HepG2 (cell line): ENCODE data around the gene IFI35. TPM values are rescaled to one million over a fixed set of nuclear protein-coding genes. Genes with fewer than 3 reads are reported as not detected.

Experiments
- ERF ChIP-seq: IDR thresholded peaks from 2 replicates; pipeline ENCODE4 v1.6.1; 2018; ENCODE audit warnings: missing biosample characterization, missing genetic modification reagents
- ETV5 ChIP-seq: IDR thresholded peaks from 2 replicates; pipeline ENCODE4 v1.6.1; 2018; ENCODE audit warnings: missing biosample characterization, missing genetic modification reagents, inconsistent platforms, borderline replicate concordance
- FOXP1 ChIP-seq, 2 experiments: fragments of 450-650 bp in 1 of 2; IDR thresholded peaks; 2 replicates each; pipeline ENCODE4 v1.6.1; 2017 to 2018; ENCODE audit warnings: antibody characterized with exemption in 1 of 2
- HNRNPUL1 ChIP-seq: fragments of 200-400 bp; formaldehyde crosslinking; IDR thresholded peaks from 2 replicates; pipeline ENCODE4 v1.6.1; 2017; ENCODE audit warnings: low read depth, mild to moderate bottlenecking, low read length, moderate library complexity
- ISX ChIP-seq: sonication (generic); formaldehyde crosslinking; conservative IDR thresholded peaks from 2 replicates; pipeline ENCODE4 v1.5.0; 2020; ENCODE audit warnings: missing genetic modification reagents
- KLF6 ChIP-seq: IDR thresholded peaks from 2 replicates; pipeline ENCODE4 v1.8.0; 2016; ENCODE audit warnings: missing biosample characterization, missing genetic modification reagents
- KLF9 ChIP-seq: IDR thresholded peaks from 2 replicates; pipeline ENCODE4 v1.6.1; 2016; ENCODE audit warnings: low read depth
- NR2F6 ChIP-seq, 2 experiments: IDR thresholded peaks; 2 replicates each; pipeline ENCODE4 v1.6.1; 2016; ENCODE audit warnings: antibody characterized with exemption in 1 of 2, mild to moderate bottlenecking in 1 of 2
- PLRG1 ChIP-seq: fragments of 450-650 bp; conservative IDR thresholded peaks from 2 replicates; pipeline ENCODE4 v1.6.1; 2016
- ZC3H13 ChIP-seq: sonication (generic); formaldehyde crosslinking; IDR thresholded peaks from 2 replicates; pipeline ENCODE4 v1.8.1; 2023; ENCODE audit warnings: mild to moderate bottlenecking, missing genetic modification reagents, moderate library complexity
- ZFP36L1 ChIP-seq: sonication (generic); formaldehyde crosslinking; IDR thresholded peaks from 2 replicates; pipeline ENCODE4 v1.8.0; 2022; ENCODE audit warnings: mild to moderate bottlenecking, missing genetic modification reagents, moderate library complexity
- ZNF354B ChIP-seq: sonication (generic); formaldehyde crosslinking; IDR thresholded peaks from 2 replicates; pipeline ENCODE4 v1.8.0; 2022; ENCODE audit warnings: mild to moderate bottlenecking, missing genetic modification reagents
- ZNF431 ChIP-seq: sonication (generic); formaldehyde crosslinking; IDR thresholded peaks from 2 replicates; pipeline ENCODE4 v1.9.0; 2022; ENCODE audit warnings: missing genetic modification reagents, low read depth, mild to moderate bottlenecking, borderline replicate concordance
- polyA plus RNA-seq, 8 experiments: library from polyadenylated mRNA; depleted of rRNA in 3 of 8; stranded (reverse) in 7 of 8; unstranded in 1 of 8; fragments of >200 nt; fragmentation: Illumina TruSeq in 4 of 8; extraction: Trizol in 4 of 8; gene quantifications; 2 replicates each; pipeline versions ENCODE4 v1.2.1 to v1.2.3, GENCODE V29; 2011 to 2016; ENCODE audit warnings: low read depth in 4 of 8, missing spikeins in 1 of 8, mixed read lengths in 1 of 8; ENCODE audit not compliant: insufficient read depth in 1 of 8
- total RNA-seq, 5 experiments: library from RNA; depleted of rRNA; stranded (reverse); fragments of >200 nt; fragmentation: Illumina TruSeq; extraction: Trizol; gene quantifications; 2 replicates each; pipeline ENCODE4 v1.2.3, GENCODE V29; 2016; ENCODE audit warnings: low read depth in 1 of 5
- TF ChIP-seq, protein P1 (sequence below): sonication (generic); formaldehyde crosslinking; IDR thresholded peaks from 2 replicates; pipeline ENCODE4 v1.4.0; 2020; ENCODE audit warnings: missing genetic modification reagents, borderline replicate concordance
- TF ChIP-seq, protein P2 (sequence below), 2 experiments: sonication (generic) in 1 of 2; formaldehyde crosslinking in 1 of 2; IDR thresholded peaks; 2 replicates each; pipeline versions ENCODE4 v1.6.1 to v1.9.0; 2014 to 2022; ENCODE audit warnings: antibody characterized with exemption in 1 of 2, borderline replicate concordance in 1 of 2, inconsistent platforms in 1 of 2, low read depth in 1 of 2, missing genetic modification reagents in 1 of 2
- TF ChIP-seq, protein P3 (sequence below): sonication (generic); formaldehyde crosslinking; IDR thresholded peaks from 2 replicates; pipeline ENCODE4 v1.4.0; 2020; ENCODE audit warnings: missing genetic modification reagents

Gene IFI35
- total and polyA plus RNA-seq, 2 of the 13 experiments (the other 11 are each of a cell fraction or from before 2014, with no cell fraction given) = 28.9 to 38.1 TPM

DNA sequence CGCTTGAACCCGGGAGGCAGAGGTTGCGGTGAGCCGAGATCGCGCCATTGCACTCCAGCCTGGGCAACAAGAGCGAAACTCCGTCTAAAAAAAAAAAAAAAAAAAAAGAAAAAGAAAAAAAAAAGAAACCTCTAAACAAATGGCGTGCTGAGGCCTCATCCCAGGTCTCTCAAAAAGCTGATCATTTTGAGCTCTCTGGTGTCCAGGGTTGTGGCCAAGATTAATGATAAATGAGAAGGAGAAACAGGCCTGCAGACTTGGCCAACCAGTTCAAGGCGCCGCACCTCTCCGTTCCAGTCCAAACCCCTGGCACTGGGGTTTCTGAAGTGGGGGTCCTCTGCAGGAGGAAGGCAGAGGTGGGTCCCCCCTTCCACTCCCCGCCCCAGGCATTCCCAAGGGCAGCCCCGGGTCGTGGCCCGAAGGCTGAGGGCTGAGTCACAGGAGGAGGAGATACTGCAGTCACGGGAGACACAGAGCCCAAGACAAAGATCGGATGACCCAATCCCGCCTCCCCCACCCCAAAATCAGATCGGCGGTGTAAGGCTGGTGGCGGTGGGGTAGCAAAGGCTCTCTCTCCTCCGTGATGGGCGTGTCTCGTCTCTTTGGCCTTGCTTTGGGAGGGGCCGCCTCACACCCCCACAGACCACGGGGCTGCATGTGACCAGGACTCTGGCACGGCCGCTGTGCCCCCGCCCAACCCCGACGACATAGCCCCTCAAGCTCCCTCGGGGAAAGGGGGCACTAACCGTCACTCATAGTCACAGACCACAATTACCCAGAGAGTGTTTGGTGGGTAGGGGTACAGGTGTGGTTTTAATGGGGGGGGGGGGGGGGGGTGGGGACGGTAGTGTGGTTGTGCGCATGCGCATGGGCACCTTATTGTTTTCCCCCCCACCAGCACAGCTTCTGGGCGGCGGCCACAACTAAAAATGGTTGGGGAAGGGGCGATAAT is 14.5 kb downstream of the IFI35 start (continued):
- TF ChIP-seq, protein P1, sequence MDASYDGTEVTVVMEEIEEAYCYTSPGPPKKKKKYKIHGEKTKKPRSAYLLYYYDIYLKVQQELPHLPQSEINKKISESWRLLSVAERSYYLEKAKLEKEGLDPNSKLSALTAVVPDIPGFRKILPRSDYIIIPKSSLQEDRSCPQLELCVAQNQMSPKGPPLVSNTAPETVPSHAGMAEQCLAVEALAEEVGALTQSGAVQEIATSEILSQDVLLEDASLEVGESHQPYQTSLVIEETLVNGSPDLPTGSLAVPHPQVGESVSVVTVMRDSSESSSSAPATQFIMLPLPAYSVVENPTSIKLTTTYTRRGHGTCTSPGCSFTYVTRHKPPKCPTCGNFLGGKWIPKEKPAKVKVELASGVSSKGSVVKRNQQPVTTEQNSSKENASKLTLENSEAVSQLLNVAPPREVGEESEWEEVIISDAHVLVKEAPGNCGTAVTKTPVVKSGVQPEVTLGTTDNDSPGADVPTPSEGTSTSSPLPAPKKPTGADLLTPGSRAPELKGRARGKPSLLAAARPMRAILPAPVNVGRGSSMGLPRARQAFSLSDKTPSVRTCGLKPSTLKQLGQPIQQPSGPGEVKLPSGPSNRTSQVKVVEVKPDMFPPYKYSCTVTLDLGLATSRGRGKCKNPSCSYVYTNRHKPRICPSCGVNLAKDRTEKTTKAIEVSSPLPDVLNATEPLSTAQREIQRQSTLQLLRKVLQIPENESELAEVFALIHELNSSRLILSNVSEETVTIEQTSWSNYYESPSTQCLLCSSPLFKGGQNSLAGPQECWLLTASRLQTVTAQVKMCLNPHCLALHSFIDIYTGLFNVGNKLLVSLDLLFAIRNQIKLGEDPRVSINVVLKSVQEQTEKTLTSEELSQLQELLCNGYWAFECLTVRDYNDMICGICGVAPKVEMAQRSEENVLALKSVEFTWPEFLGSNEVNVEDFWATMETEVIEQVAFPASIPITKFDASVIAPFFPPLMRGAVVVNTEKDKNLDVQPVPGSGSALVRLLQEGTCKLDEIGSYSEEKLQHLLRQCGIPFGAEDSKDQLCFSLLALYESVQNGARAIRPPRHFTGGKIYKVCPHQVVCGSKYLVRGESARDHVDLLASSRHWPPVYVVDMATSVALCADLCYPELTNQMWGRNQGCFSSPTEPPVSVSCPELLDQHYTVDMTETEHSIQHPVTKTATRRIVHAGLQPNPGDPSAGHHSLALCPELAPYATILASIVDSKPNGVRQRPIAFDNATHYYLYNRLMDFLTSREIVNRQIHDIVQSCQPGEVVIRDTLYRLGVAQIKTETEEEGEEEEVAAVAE (CRISPR knock-in tag) = no peak
- peak; percentile 81; the same call in 1 of the 2 replicates for TF ChIP-seq ZNF431 (CRISPR knock-in tag)
- TF ChIP-seq ZNF354B (CRISPR knock-in tag) = peak; percentile 61; the same call in 1 of the 2 replicates
- peak; percentile 26; the same call in 1 of the 2 replicates for TF ChIP-seq ERF (CRISPR knock-in tag)
- TF ChIP-seq ETV5 (CRISPR knock-in tag) = peak; percentile 38; the same call in 1 of the 2 replicates
- 0 out of 2 replicates have a peak, but pooled peaks have one; percentile 23 for TF ChIP-seq KLF6 (CRISPR knock-in tag)
- TF ChIP-seq, protein P2, sequence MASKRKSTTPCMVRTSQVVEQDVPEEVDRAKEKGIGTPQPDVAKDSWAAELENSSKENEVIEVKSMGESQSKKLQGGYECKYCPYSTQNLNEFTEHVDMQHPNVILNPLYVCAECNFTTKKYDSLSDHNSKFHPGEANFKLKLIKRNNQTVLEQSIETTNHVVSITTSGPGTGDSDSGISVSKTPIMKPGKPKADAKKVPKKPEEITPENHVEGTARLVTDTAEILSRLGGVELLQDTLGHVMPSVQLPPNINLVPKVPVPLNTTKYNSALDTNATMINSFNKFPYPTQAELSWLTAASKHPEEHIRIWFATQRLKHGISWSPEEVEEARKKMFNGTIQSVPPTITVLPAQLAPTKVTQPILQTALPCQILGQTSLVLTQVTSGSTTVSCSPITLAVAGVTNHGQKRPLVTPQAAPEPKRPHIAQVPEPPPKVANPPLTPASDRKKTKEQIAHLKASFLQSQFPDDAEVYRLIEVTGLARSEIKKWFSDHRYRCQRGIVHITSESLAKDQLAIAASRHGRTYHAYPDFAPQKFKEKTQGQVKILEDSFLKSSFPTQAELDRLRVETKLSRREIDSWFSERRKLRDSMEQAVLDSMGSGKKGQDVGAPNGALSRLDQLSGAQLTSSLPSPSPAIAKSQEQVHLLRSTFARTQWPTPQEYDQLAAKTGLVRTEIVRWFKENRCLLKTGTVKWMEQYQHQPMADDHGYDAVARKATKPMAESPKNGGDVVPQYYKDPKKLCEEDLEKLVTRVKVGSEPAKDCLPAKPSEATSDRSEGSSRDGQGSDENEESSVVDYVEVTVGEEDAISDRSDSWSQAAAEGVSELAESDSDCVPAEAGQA (IDR thresholded peaks at IDR 0.05; ENCODE audit: low read depth) = peak; percentile 39; the same call in 1 of the 2 replicates
- TF ChIP-seq, protein P2 (CRISPR knock-in tag; IDR thresholded peaks at IDR 0.05; ENCODE audit: borderline replicate concordance) = no peak
- TF ChIP-seq ZFP36L1 (CRISPR knock-in tag) = no peak
- TF ChIP-seq, protein P3, sequence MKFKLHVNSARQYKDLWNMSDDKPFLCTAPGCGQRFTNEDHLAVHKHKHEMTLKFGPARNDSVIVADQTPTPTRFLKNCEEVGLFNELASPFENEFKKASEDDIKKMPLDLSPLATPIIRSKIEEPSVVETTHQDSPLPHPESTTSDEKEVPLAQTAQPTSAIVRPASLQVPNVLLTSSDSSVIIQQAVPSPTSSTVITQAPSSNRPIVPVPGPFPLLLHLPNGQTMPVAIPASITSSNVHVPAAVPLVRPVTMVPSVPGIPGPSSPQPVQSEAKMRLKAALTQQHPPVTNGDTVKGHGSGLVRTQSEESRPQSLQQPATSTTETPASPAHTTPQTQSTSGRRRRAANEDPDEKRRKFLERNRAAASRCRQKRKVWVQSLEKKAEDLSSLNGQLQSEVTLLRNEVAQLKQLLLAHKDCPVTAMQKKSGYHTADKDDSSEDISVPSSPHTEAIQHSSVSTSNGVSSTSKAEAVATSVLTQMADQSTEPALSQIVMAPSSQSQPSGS (CRISPR knock-in tag) = peak; percentile 15; the same call in 1 of the 2 replicates
- no peak for TF ChIP-seq FOXP1 (IDR thresholded peaks at IDR 0.05)
- TF ChIP-seq FOXP1 (CRISPR knock-in tag; IDR thresholded peaks at IDR 0.05) = peak; percentile 22; the same call in 1 of the 2 replicates
- no peak for TF ChIP-seq KLF9
- TF ChIP-seq PLRG1 = no peak
- 0 out of 2 replicates have a peak, but pooled peaks have one; percentile 3 for TF ChIP-seq ISX
- TF ChIP-seq NR2F6 (IDR thresholded peaks at IDR 0.05) = no peak
- peak; percentile 63 for TF ChIP-seq NR2F6 (CRISPR knock-in tag; IDR thresholded peaks at IDR 0.05)
- no peak for TF ChIP-seq HNRNPUL1
- peak; percentile 6; the same call in 1 of the 2 replicates for TF ChIP-seq ZC3H13 (CRISPR knock-in tag)
